RWPE2 (cell line): ENCODE results near the gene ZBTB8A.

ENCODE experiments used
- ATAC-seq: fragments of 200-7000 bp; cut with Tn5 transposase; 3 replicates; pipeline ENCODE4 v1.9.1; 2021; ENCODE audit warnings: low read depth
- DNase-seq: peaks from one replicate; pipeline ENCODE4 v3.0.0-alpha.2; 2020; ENCODE audit warnings: low spot score
- H3K27ac ChIP-seq: fragments of 450-650 bp; 2 replicates; pipeline ENCODE4 v1.5.1; 2017; ENCODE audit warnings: mild to moderate bottlenecking; ENCODE audit not compliant: poor library complexity, severe bottlenecking
- H3K27me3 ChIP-seq: fragments of 250-450 bp; sonication (Bioruptor Pico); 2 replicates; pipeline ENCODE4 v1.5.1; 2021; ENCODE audit warnings: mild to moderate bottlenecking, moderate library complexity; ENCODE audit not compliant: insufficient read depth, poor library complexity, severe bottlenecking
- H3K36me3 ChIP-seq: fragments of 250-450 bp; sonication (Bioruptor Pico); 2 replicates; pipeline ENCODE4 v1.5.1; 2020; ENCODE audit warnings: low read depth, mild to moderate bottlenecking, moderate library complexity
- H3K4me1 ChIP-seq: fragments of 250-450 bp; sonication (Bioruptor Pico); 2 replicates; pipeline ENCODE4 v1.5.1; 2021; ENCODE audit warnings: mild to moderate bottlenecking, moderate library complexity; ENCODE audit not compliant: insufficient read depth, poor library complexity, severe bottlenecking
- H3K4me3 ChIP-seq: fragments of 250-450 bp; sonication (Bioruptor Pico); 2 replicates; pipeline ENCODE4 v1.5.1; 2021; ENCODE audit warnings: mild to moderate bottlenecking, moderate library complexity; ENCODE audit not compliant: severe bottlenecking
- H3K9me3 ChIP-seq: fragments of 250-450 bp; sonication (Bioruptor Pico); 2 replicates; pipeline ENCODE4 v1.5.1; 2021; ENCODE audit warnings: mild to moderate bottlenecking, moderate library complexity; ENCODE audit not compliant: severe bottlenecking
- TF ChIP-seq, protein P1 (sequence below): fragments of 450-650 bp; IDR thresholded peaks from one replicate; pipeline ENCODE4 v1.5.1; 2017; ENCODE audit warnings: mild to moderate bottlenecking, moderate library complexity; ENCODE audit not compliant: poor library complexity, severe bottlenecking

ZBTB8A gene

DNA sequence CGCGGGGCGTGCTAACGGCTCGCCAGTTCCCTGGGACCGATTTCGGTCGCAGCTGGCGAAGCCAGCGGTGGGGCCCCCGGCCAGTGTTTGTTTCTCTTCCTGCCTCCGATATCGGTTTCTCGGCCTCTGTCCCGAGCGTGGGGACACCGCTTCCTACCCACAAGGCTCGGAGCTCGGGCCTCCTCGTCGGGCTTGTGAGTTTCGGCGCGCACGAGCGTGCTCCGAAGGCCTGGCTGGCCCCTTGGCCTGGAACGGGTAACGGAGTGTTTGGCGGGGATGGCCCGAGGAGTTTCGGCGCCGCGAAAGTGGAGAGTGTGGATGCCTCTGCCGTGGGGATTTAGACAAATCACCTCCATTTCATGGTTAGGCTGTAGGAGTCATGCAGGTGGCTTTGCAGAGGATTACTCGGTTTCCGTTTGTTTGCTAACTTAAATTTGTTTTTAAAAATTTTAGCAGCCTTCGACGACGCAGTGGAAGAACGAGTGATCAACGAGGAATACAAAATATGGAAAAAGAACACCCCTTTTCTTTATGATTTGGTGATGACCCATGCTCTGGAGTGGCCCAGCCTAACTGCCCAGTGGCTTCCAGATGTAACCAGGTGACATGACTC, 112.3 kb downstream of the ZBTB8A start:
- Histone ChIP-seq H3K4me1 (peaks cover 13% of the 10 kb centered on the region), H3K27me3 (no peaks in the 10 kb centered on the region)

DNA sequence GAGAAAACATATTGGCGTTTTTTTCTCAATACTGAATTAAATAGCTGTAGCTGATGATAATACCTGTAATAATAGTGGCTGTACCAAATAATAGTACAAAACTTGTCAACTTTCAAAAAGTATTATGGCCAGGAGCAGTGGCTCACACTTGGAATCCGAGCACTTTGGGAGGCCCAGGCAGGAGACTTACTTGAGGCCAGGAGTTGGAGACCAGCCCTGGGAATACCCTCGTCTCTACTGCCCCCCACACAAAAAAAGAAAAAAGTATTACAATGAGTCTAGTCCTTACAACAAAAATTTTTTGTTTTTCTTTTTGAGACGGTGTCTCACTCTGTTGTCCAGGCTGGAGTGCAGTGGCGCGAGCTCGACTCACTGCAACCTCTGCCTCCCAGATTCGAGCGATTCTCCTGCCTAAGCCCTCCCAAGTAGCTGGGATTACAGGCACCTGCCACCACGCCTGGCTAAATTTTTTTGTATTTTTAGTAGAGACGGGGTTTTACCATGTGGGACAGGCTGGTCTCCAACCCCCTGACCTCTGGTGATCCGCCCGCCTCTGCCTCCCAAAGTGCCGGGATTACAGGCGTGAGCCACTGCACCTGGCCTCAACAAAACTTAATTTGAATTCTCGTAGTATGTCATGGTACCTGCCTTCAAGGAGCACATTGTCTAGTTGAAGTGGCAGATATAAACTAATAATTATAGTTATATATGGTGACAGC, 113.2 kb downstream of the ZBTB8A start:
- TF ChIP-seq, protein P1, sequence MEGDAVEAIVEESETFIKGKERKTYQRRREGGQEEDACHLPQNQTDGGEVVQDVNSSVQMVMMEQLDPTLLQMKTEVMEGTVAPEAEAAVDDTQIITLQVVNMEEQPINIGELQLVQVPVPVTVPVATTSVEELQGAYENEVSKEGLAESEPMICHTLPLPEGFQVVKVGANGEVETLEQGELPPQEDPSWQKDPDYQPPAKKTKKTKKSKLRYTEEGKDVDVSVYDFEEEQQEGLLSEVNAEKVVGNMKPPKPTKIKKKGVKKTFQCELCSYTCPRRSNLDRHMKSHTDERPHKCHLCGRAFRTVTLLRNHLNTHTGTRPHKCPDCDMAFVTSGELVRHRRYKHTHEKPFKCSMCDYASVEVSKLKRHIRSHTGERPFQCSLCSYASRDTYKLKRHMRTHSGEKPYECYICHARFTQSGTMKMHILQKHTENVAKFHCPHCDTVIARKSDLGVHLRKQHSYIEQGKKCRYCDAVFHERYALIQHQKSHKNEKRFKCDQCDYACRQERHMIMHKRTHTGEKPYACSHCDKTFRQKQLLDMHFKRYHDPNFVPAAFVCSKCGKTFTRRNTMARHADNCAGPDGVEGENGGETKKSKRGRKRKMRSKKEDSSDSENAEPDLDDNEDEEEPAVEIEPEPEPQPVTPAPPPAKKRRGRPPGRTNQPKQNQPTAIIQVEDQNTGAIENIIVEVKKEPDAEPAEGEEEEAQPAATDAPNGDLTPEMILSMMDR: no peak
- DNase-seq (no peak), ATAC-seq (no peak)
- H3K27me3 ChIP-seq: no peaks in the 10 kb centered on the region
- H3K9me3 ChIP-seq: no peaks in the 10 kb centered on the region
- H3K4me3 ChIP-seq: peak overlapping the region; percentile 60
- peaks cover 13% of the 10 kb centered on the region for H3K4me1 ChIP-seq
- H3K27ac ChIP-seq: peak overlapping the region; percentile 92
- peaks cover 61% of the 10 kb centered on the region for H3K36me3 ChIP-seq

More for the DNA sequence above, 112.3 kb downstream of the ZBTB8A start:
- Histone ChIP-seq H3K9me3 (no peaks in the 10 kb centered on the region), H3K36me3 (peaks cover 53% of the 10 kb centered on the region), H3K27ac (peak overlapping the region; percentile 92), H3K4me3 (peak overlapping the region; percentile 60)
- ATAC-seq (peak; percentile 4; the same call in 2 of the 3 replicates), DNase-seq (peak; percentile 60)
- TF ChIP-seq, protein P1: no peak
